Ovary (tissue), 9 donors: Measurements from ENCODE around the gene RHOBTB1. TPM values are rescaled to one million over a fixed set of nuclear protein-coding genes. Genes with fewer than 3 reads are reported as not detected.
"Not testable (repeated sequence)": the region's sequence is repeated elsewhere in the genome, so short reads cannot be mapped to it uniquely, and the experiment has no call there.

Experiments
- DNase-seq, 5 donors: peaks; one replicate each; pipeline ENCODE4 v3.0.0-alpha.2; 2019 to 2020
- H3K27ac ChIP-seq, 2 donors: fragments of 200-600 bp; one replicate each; pipeline versions ENCODE4 v1.5.1 to v1.8.0; 2019 to 2022
- H3K27me3 ChIP-seq: fragments of 200-600 bp; one replicate; pipeline ENCODE4 v1.8.0; 2022
- H3K36me3 ChIP-seq: fragments of 200-600 bp; sonication (generic); one replicate; pipeline ENCODE4 v1.5.1; 2019
- H3K4me1 ChIP-seq: one replicate; pipeline ENCODE4 v1.8.1; 2013; ENCODE audit warnings: mild to moderate bottlenecking, moderate library complexity; ENCODE audit not compliant: insufficient read depth
- H3K4me3 ChIP-seq: fragments of 200-600 bp; sonication (generic); one replicate; pipeline ENCODE4 v1.5.1; 2017
- H3K9me3 ChIP-seq, 2 donors: fragments of 200-600 bp in 1 of 2; sonication (generic) in 1 of 2; one replicate each; pipeline versions ENCODE4 v1.5.1 to v1.8.1; 2013 to 2019; ENCODE audit warnings: mild to moderate bottlenecking in 1 of 2, moderate library complexity in 1 of 2
- EP300 ChIP-seq: sonication (generic); formaldehyde crosslinking; IDR thresholded peaks from one replicate; pipeline ENCODE4 v1.6.1; 2017; ENCODE audit warnings: antibody characterized with exemption
- POLR2A ChIP-seq: fragments of 450-650 bp; IDR thresholded peaks from one replicate; pipeline ENCODE4 v1.6.1; 2017; ENCODE audit warnings: antibody characterized with exemption, mild to moderate bottlenecking, moderate library complexity
- WGBS, 3 donors: extraction: QIAGEN DNeasy Blood & Tissue Kit in 1 of 3; methylation state at CpG; one replicate each; pipeline versions ENCODE4 v1.1.5 to v1.1.7; 2013 to 2017; 5-methylcytosine and 5-hydroxymethylcytosine counted together
- intact Hi-C, 4 donors: fragments of 100-400 bp; cut with DNase I; formaldehyde crosslinking; loops; one replicate each; pipeline versions ENCODE4 v1.11.0 to v1.15.1; 2022 to 2023
- polyA plus RNA-seq, 2 donors: library from polyadenylated mRNA; stranded (reverse); fragments of 200-250 nt in 1 of 2; fragments of 350-450 nt in 1 of 2; fragmentation: Illumina TruSeq in 1 of 2; extraction: RNeasy Lipid Tissue Mini Kit (QIAGEN cat#74804) in 1 of 2; gene quantifications; one replicate each; pipeline ENCODE4 v1.2.3, GENCODE V29; 2013 to 2014
- total RNA-seq, 7 donors: library from RNA; depleted of rRNA in 2 of 7; stranded (reverse); fragments of >200 nt in 2 of 7; fragmentation: NEBNext Ultra II Directional in 3 of 7; extraction: Animal tissue kit (Norgen Biotek cat#: 25700) in 3 of 7; gene quantifications; one replicate each; pipeline versions ENCODE4 v1.1.0 to v1.2.4, GENCODE V29; 2016 to 2023
- TF ChIP-seq, protein P1 (sequence below), 3 donors: fragments of 450-650 bp in 2 of 3; fragments of 200-600 bp in 1 of 3; IDR thresholded peaks; one replicate each; pipeline versions ENCODE4 v1.5.1 to v1.8.0; 2016 to 2022; ENCODE audit warnings: antibody characterized with exemption in 3 of 3, mild to moderate bottlenecking in 1 of 3
- donor health status: DM: no; HTN: no; CAD: no; lungs with moderate emphysema.
- donor health status: DM: no; HTN: no; CAD: no.
- donor health status: Bipolar disorder and iron deficiency.
- donor health status: DM: yes; HTN: yes; CAD: no.
- donor health status: DM: no; HTN: no; CAD: no.
- donor health status: DM: yes; HTN: yes; CAD: no.

The RHOBTB1 gene
- total and polyA plus RNA-seq, 9 donors, result 5.6 to 23.9 (median 13.0) TPM

- Histone ChIP-seq H3K4me1 (peaks cover 8% of the 10 kb centered on the region), H3K36me3 (no peaks in the 10 kb centered on the region), H3K4me3 (no peak overlapping the region), H3K9me3 (no peaks in the 10 kb centered on the region), H3K27me3 (no peaks in the 10 kb centered on the region), H3K27ac (no peak overlapping the region)
- TF ChIP-seq EP300 (no peak), POLR2A (no peak)
- TF ChIP-seq, protein P1, sequence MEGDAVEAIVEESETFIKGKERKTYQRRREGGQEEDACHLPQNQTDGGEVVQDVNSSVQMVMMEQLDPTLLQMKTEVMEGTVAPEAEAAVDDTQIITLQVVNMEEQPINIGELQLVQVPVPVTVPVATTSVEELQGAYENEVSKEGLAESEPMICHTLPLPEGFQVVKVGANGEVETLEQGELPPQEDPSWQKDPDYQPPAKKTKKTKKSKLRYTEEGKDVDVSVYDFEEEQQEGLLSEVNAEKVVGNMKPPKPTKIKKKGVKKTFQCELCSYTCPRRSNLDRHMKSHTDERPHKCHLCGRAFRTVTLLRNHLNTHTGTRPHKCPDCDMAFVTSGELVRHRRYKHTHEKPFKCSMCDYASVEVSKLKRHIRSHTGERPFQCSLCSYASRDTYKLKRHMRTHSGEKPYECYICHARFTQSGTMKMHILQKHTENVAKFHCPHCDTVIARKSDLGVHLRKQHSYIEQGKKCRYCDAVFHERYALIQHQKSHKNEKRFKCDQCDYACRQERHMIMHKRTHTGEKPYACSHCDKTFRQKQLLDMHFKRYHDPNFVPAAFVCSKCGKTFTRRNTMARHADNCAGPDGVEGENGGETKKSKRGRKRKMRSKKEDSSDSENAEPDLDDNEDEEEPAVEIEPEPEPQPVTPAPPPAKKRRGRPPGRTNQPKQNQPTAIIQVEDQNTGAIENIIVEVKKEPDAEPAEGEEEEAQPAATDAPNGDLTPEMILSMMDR (IDR thresholded peaks at IDR 0.05), result no peak
- intact Hi-C loops, result no loop called here
- 3 to 12% (median 3%) methylated on average over 1 of the region's 1 CpG for WGBS, 3 donors
- DNase-seq, result peak; percentile 47 to 65 (median 55)
These were observed 95.9 kb downstream of the RHOBTB1 start for GRCh38 chr10:60848126-60848525.

- Histone ChIP-seq H3K27ac (no peak overlapping the region), H3K36me3 (no peaks in the 10 kb centered on the region), H3K4me3 (no peak overlapping the region), H3K4me1 (peaks cover 8% of the 10 kb centered on the region), H3K9me3 (no peaks in the 10 kb centered on the region), H3K27me3 (no peaks in the 10 kb centered on the region)
- TF ChIP-seq, protein P1 (IDR thresholded peaks at IDR 0.05), result no peak
- WGBS, 3 donors, result 9 to 28% (median 10%) methylated on average over 1 of the region's 1 CpG
- intact Hi-C loops, result no loop called here
- DNase-seq, result no peak
These were observed 97.8 kb downstream of the RHOBTB1 start for GRCh38 chr10:60846173-60846572.

- 96 to 100% (median 97%) methylated on average over 1 of the region's 1 CpG for WGBS, 3 donors
- Histone ChIP-seq H3K9me3 (no peaks in the 10 kb centered on the region), H3K36me3 (no peaks in the 10 kb centered on the region), H3K4me3 (no peak overlapping the region), H3K27me3 (no peaks in the 10 kb centered on the region), H3K27ac (no peak overlapping the region), H3K4me1 (peaks cover 8% of the 10 kb centered on the region)
- DNase-seq, result no peak
- intact Hi-C loops, result no loop called here
- TF ChIP-seq POLR2A, result no peak
These were observed 98.9 kb downstream of the RHOBTB1 start for GRCh38 chr10:60845038-60845437.

GRCh38 chr10:60842694-60843093 is 101.3 kb downstream of the RHOBTB1 start:
- WGBS, 3 donors, result 91 to 100% (median 93%) methylated on average over 1 of the region's 1 CpG
- intact Hi-C loops, result no loop called here
- no peak overlapping the region for H3K4me3 ChIP-seq
- H3K36me3 ChIP-seq, result no peaks in the 10 kb centered on the region
- H3K27ac ChIP-seq, result no peak overlapping the region
- no peaks in the 10 kb centered on the region for H3K4me1 ChIP-seq
- H3K27me3 ChIP-seq, result no peaks in the 10 kb centered on the region
- H3K9me3 ChIP-seq, result no peaks in the 10 kb centered on the region
- TF ChIP-seq EP300, result no peak
- no peak for TF ChIP-seq POLR2A
- TF ChIP-seq, protein P1 (IDR thresholded peaks at IDR 0.05), result no peak
- DNase-seq, result no peak

DNA sequence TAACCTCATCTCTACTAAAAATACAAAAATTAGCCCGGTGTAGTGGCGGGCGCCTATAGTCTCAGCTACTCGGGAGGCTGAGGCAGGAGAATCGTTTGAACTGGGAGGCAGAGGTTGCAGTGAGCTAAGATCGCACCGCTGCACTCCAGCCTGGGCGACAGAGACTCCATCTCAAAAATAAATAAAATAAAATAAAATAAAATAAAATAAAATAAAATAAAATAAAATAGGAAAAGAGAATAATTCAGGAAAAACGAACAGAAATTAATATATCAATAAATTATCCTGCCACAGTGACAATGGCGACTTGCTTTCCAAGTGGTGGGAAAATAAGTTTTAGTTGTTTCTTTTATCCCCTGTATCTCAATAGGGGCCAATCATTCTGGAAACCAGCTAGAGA is 102.8 kb downstream of the RHOBTB1 start:
- intact Hi-C loops, DNase-seq, H3K9me3 ChIP-seq, H3K4me3 ChIP-seq, H3K27me3 ChIP-seq, H3K36me3 ChIP-seq, H3K4me1 ChIP-seq, H3K27ac ChIP-seq: not testable (repeated sequence)
- WGBS, 3 donors, result 93 to 97% (median 96%) methylated on average over 10 of the region's 10 CpGs

- Histone ChIP-seq H3K4me3 (no peak overlapping the region), H3K27me3 (no peaks in the 10 kb centered on the region), H3K4me1 (no peaks in the 10 kb centered on the region), H3K27ac (no peak overlapping the region), H3K9me3 (no peaks in the 10 kb centered on the region), H3K36me3 (no peaks in the 10 kb centered on the region)
- DNase-seq, result no peak
- 92 to 96% (median 96%) methylated on average over 2 of the region's 2 CpGs for WGBS, 3 donors
- intact Hi-C loops, result no loop called here
- TF ChIP-seq, protein P1 (IDR thresholded peaks at IDR 0.05), result no peak
- no peak for TF ChIP-seq EP300
- TF ChIP-seq POLR2A, result no peak
These were observed 108.9 kb downstream of the RHOBTB1 start for GRCh38 chr10:60835049-60835448.
